Naive B cell (primary cell): ENCODE results near the gene ALLC. TPM values are rescaled to one million over a fixed set of nuclear protein-coding genes. Genes with fewer than 3 reads are reported as not detected.

Experiments
- ATAC-seq, 2 donors: fragments of 150-1000 bp; cut with Tn5 transposase; 2 replicates each; pipeline ENCODE4 v1.10.0; 2021; ENCODE audit warnings: low read depth in 2 of 2, mild to moderate bottlenecking in 2 of 2, moderate library complexity in 2 of 2
- DNase-seq: peaks from one replicate; pipeline ENCODE4 v3.0.0; 2022
- H3K27ac Mint-ChIP-seq, 6 donors: one replicate each; pipeline ENCODE4 v1.8.0; 2020 to 2022; ENCODE audit warnings: mild to moderate bottlenecking in 6 of 6, mixed read lengths in 6 of 6, moderate library complexity in 5 of 6, inconsistent platforms in 2 of 6
- H3K27me3 Mint-ChIP-seq, 3 donors: one replicate each; pipeline ENCODE4 v1.8.0; 2021 to 2022; ENCODE audit warnings: mixed read lengths in 3 of 3, mild to moderate bottlenecking in 1 of 3
- H3K36me3 Mint-ChIP-seq, 2 donors: one replicate each; pipeline ENCODE4 v1.8.0; 2020 to 2022; ENCODE audit warnings: mixed read lengths in 2 of 2, inconsistent platforms in 1 of 2, mild to moderate bottlenecking in 1 of 2
- H3K4me1 Mint-ChIP-seq, 3 donors: one replicate each; pipeline ENCODE4 v1.8.0; 2020 to 2022; ENCODE audit warnings: mixed read lengths in 3 of 3, inconsistent platforms in 1 of 3, mild to moderate bottlenecking in 1 of 3, moderate library complexity in 1 of 3
- H3K4me3 Mint-ChIP-seq, 8 donors: one replicate each; pipeline ENCODE4 v1.8.0; 2020 to 2022; ENCODE audit warnings: mild to moderate bottlenecking in 8 of 8, mixed read lengths in 8 of 8, moderate library complexity in 8 of 8, inconsistent platforms in 2 of 8
- H3K9me3 Mint-ChIP-seq, 7 donors: one replicate each; pipeline ENCODE4 v1.8.0; 2020 to 2022; ENCODE audit warnings: mixed read lengths in 7 of 7, mild to moderate bottlenecking in 5 of 7, inconsistent platforms in 2 of 7, moderate library complexity in 1 of 7
- polyA plus RNA-seq, 6 donors: library from polyadenylated mRNA; unstranded; fragments of 300-500 nt; fragmentation: Illumina TruSeq; gene quantifications; one replicate each; pipeline ENCODE4 v1.2.3, GENCODE V29; 2021; ENCODE audit warnings: low read depth in 6 of 6

Gene ALLC
- polyA plus RNA-seq, 6 donors from 2014 or later = not detected

- Mint-ChIP-seq H3K27ac (peak overlapping the region in 1 of 6 donors; percentile 24), H3K9me3 (no peaks in the 10 kb centered on the region), H3K4me1 (no peaks in the 10 kb centered on the region), H3K27me3 (peaks cover 3 to 28% (median 21%) of the 10 kb centered on the region in 3 donors), H3K36me3 (no peaks in the 10 kb centered on the region), H3K4me3 (no peak overlapping the region)
- DNase-seq = no peak
- ATAC-seq = no peak
Observed at GRCh38 chr2:3670941-3671340, 12.9 kb downstream of the ALLC start.

DNA sequence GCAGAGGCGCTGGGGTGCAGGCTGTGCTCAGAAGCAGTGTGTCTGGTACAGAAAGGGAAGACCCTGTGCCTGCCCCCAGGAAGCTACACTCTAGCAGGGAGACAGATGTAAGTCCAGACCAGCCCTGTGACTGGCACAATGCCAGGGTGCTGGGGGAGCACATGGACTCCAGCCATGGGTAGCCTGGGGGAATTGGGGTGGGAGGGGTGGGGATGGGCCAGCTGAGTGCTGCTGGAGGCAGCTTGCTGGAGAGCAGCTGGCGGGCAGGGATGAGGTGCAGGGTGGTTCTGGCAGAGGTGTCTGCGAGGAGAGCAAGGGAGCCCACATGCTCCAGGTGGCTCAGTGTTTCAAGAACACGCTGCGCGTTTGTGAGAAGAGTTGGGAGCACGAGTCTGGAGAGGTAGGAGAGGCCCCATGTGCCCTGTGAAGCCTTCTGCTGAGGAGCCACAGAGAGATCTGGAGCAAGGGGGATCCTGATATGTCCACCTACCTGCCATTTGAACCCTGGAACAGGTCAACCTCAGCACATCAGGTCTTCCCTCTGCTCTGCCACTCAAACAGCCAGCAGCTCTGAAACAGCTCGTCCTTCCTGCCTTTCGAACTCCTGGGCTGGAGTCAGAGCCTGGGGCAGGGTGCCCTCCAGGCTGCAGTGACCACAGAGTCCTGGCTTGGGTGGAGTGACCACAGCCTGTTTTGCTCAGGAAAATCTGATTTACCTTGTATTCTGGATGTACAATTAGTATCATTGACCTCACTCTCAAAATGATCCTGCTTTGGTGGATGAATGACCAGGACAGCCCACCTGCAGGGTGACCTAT lies 15.1 kb downstream of the ALLC start:
- H3K36me3 Mint-ChIP-seq = no peaks in the 10 kb centered on the region
- no peak overlapping the region for H3K27ac Mint-ChIP-seq
- DNase-seq (no peak), ATAC-seq (no peak)
- peaks cover 3 to 31% (median 25%) of the 10 kb centered on the region in 3 donors for H3K27me3 Mint-ChIP-seq
- H3K4me1 Mint-ChIP-seq = no peaks in the 10 kb centered on the region
- H3K9me3 Mint-ChIP-seq = peaks cover 0 to 4% (median 0%) of the 10 kb centered on the region in 7 donors
- H3K4me3 Mint-ChIP-seq = no peak overlapping the region

GRCh38 chr2:3674066-3674845 lies 16.3 kb downstream of the ALLC start:
- H3K36me3 Mint-ChIP-seq = no peaks in the 10 kb centered on the region
- no peak overlapping the region for H3K4me3 Mint-ChIP-seq
- no peak for DNase-seq
- H3K4me1 Mint-ChIP-seq = no peaks in the 10 kb centered on the region
- no peak overlapping the region for H3K27ac Mint-ChIP-seq
- ATAC-seq = no peak
- H3K9me3 Mint-ChIP-seq = peaks cover 0 to 4% (median 0%) of the 10 kb centered on the region in 7 donors
- peaks cover 3 to 28% (median 25%) of the 10 kb centered on the region in 3 donors for H3K27me3 Mint-ChIP-seq

DNA sequence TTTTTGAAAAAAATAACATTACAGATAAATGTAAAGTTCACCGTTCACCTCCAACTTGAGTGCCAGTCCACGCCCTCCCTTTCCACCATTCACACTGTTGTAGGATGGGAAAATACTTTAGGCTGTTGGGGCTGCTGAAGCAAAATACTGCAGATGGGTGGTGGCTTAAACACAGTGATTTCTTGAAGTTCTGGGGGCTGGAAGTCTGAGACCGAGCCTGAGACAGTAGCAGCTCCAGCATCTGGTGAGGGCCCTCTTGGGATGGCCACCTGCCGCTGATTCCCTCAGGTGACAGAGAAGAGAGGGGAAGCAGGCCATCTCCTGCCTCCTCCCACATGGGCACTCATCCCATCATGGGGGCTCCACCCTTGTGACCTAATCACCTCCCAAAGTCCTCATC lies 17.7 kb downstream of the ALLC start:
- Mint-ChIP-seq H3K27me3 (peaks cover 3 to 22% (median 17%) of the 10 kb centered on the region in 3 donors), H3K4me3 (no peak overlapping the region), H3K4me1 (no peaks in the 10 kb centered on the region), H3K9me3 (peaks cover 0 to 4% (median 0%) of the 10 kb centered on the region in 7 donors), H3K36me3 (no peaks in the 10 kb centered on the region), H3K27ac (no peak overlapping the region)
- ATAC-seq (no peak), DNase-seq (no peak)

DNA sequence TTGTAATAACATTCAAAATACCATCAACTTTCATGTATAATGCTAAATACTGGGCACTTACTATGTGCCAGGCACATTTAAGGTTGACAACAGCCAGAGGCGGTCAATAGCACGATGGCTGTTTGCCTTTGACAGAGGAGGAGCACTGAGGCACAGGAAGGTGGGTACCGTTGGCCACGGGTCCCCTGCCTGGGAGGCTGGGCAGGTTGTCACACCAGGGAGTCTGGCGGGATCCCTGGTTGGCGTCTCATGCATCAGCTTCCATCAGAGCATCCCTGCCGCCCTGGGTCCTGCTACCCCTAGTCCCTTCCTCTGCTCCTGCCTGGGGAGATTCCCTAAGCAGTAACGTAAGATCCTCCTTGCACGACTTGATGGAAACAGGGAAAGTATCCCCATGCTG lies 19.4 kb downstream of the ALLC start:
- Mint-ChIP-seq H3K36me3 (no peaks in the 10 kb centered on the region), H3K27ac (no peak overlapping the region), H3K27me3 (peaks cover 3 to 22% (median 17%) of the 10 kb centered on the region in 3 donors)

GRCh38 chr2:3678212-3678611 lies 20.2 kb downstream of the ALLC start:
- peaks cover 0 to 4% (median 0%) of the 10 kb centered on the region in 7 donors for H3K9me3 Mint-ChIP-seq
- no peaks in the 10 kb centered on the region for H3K36me3 Mint-ChIP-seq
- ATAC-seq = no peak
- no peak overlapping the region for H3K27ac Mint-ChIP-seq
- H3K27me3 Mint-ChIP-seq = peaks cover 3 to 22% (median 13%) of the 10 kb centered on the region in 3 donors
- no peak for DNase-seq
- H3K4me3 Mint-ChIP-seq = no peak overlapping the region
- no peaks in the 10 kb centered on the region for H3K4me1 Mint-ChIP-seq

More for the DNA sequence above, 19.4 kb downstream of the ALLC start:
- H3K4me1 Mint-ChIP-seq = no peaks in the 10 kb centered on the region
- H3K4me3 Mint-ChIP-seq = no peak overlapping the region
- DNase-seq (no peak), ATAC-seq (no peak)
- H3K9me3 Mint-ChIP-seq = peaks cover 0 to 4% (median 0%) of the 10 kb centered on the region in 7 donors

DNA sequence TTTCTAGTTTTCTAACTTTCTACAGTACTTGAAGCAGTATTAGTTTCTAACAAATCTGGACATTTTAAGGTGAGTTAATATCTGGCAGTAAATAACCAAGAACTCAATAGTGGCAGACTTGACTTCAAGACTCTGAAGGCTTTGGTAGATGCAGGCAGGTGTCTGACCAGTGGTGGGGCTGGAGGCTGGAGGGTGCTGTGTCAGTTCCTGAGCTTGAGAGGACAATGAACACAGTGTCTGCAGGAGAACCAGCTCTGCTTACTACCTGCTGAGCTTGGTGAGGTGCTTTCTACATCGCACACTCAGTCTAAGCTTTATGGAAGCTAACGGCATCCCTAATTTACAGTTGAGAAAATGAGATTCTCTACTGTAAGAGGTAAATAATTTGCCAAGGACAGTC lies 21.2 kb downstream of the ALLC start:
- Mint-ChIP-seq H3K4me1 (no peaks in the 10 kb centered on the region), H3K4me3 (no peak overlapping the region), H3K36me3 (no peaks in the 10 kb centered on the region), H3K27ac (no peak overlapping the region), H3K27me3 (peaks cover 3 to 13% (median 13%) of the 10 kb centered on the region in 3 donors), H3K9me3 (peaks cover 0 to 4% (median 0%) of the 10 kb centered on the region in 7 donors)
- DNase-seq (no peak), ATAC-seq (no peak)

DNA sequence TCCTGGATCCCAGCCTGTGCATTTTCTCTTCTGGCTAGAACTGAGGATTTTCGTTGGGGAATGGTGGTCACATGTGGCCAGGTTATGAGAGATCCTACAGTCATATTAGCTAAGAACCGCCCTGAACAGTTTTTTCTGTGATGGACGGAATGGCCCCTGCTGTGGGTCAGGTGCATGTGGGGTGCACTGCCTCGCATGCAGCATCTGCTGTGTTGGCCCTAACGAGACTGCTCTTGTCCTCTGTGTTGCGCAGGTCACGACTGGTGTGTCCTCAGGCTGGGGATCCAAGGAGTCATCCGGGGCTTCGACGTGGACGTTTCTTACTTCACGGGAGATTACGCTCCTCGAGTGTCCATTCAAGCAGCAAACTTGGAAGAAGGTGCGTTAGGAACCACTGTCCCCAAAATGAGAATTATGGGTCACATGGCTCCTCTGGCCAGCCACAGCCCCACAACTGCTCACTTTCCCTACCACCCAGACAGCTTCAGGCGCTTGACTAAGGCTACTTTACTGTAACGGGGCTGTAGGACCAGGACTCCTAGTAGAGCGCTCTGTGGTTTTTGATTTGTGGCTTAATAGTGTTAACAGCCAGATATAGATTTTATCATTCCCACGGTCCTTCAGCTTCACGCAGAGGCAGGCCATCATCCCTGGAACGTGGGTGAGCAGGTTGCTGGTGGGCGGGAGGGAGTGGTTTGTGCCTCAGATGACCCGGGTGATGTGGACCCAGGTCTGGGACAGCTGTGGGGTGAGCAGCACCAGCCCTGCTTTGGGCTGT lies 21.8 kb downstream of the ALLC start:
- DNase-seq (no peak), ATAC-seq (no peak)
- H3K27ac Mint-ChIP-seq = no peak overlapping the region
- H3K4me1 Mint-ChIP-seq = no peaks in the 10 kb centered on the region
- peaks cover 0 to 4% (median 0%) of the 10 kb centered on the region in 7 donors for H3K9me3 Mint-ChIP-seq
- no peaks in the 10 kb centered on the region for H3K36me3 Mint-ChIP-seq
- no peak overlapping the region for H3K4me3 Mint-ChIP-seq
- peaks cover 7 to 13% (median 8%) of the 10 kb centered on the region in 3 donors for H3K27me3 Mint-ChIP-seq

- ATAC-seq (no peak), DNase-seq (no peak)
- H3K27ac Mint-ChIP-seq = peak overlapping the region in 1 of 6 donors; percentile 75
- H3K27me3 Mint-ChIP-seq = peaks cover 8 to 21% (median 12%) of the 10 kb centered on the region in 3 donors
- no peak overlapping the region for H3K4me3 Mint-ChIP-seq
- no peaks in the 10 kb centered on the region for H3K4me1 Mint-ChIP-seq
- H3K36me3 Mint-ChIP-seq = no peaks in the 10 kb centered on the region
- peaks cover 0 to 6% (median 3%) of the 10 kb centered on the region in 7 donors for H3K9me3 Mint-ChIP-seq
Observed at GRCh38 chr2:3680548-3681345, 22.7 kb downstream of the ALLC start.

DNA sequence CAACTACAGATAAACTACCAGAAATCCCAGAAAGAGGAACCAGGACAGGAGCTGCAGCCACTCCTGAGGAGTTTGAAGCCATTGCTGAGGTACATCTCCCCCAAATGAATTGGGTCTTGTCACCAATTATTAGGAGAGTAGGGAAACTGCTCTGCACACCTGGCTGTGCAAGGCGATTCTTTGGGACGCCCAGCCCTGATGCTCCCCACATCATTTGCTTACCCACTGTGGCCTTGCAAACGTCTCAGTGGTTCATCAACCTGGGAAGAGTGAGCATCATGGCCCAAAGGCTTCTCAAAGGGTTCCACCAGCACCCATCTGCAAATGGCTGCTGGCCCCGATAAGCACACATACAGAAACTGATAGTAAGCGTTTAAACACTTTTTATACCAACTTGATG lies 23.6 kb downstream of the ALLC start:
- Mint-ChIP-seq H3K4me3 (no peak overlapping the region), H3K27ac (no peak overlapping the region), H3K4me1 (no peaks in the 10 kb centered on the region), H3K27me3 (peaks cover 8 to 21% (median 16%) of the 10 kb centered on the region in 3 donors), H3K9me3 (peaks cover 0 to 6% (median 2%) of the 10 kb centered on the region in 7 donors), H3K36me3 (no peaks in the 10 kb centered on the region)
- ATAC-seq (no peak), DNase-seq (no peak)

DNA sequence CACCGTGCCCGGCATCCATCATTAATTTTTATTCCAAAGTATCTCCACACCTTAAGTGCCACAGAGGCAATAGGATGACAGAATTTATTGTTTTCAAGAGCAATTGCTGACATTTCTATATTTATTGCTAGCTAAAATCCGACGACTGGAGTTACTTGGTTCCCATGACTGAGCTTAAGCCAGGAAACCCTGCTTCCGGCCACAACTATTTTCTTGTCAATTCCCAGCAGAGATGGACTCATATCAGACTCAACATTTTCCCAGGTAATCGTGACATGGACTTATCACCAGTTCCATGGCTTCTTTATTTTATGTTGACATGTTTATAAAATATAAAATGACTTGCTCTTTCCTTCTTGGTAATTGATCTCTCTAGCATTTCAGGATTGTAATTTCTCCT lies 24.8 kb downstream of the ALLC start:
- H3K4me1 Mint-ChIP-seq = no peaks in the 10 kb centered on the region
- no peak for ATAC-seq

GRCh38 chr2:3683748-3684454 lies 25.9 kb downstream of the ALLC start:
- H3K4me1 Mint-ChIP-seq = no peaks in the 10 kb centered on the region
- no peak overlapping the region for H3K27ac Mint-ChIP-seq
- H3K36me3 Mint-ChIP-seq = peaks cover 0 to 4% of the 10 kb centered on the region in 2 donors
- H3K4me3 Mint-ChIP-seq = no peak overlapping the region
- DNase-seq (no peak), ATAC-seq (no peak)
- H3K27me3 Mint-ChIP-seq = peaks cover 13 to 31% (median 22%) of the 10 kb centered on the region in 3 donors
- H3K9me3 Mint-ChIP-seq = peaks cover 0 to 14% (median 4%) of the 10 kb centered on the region in 7 donors

More for the DNA sequence above, 24.8 kb downstream of the ALLC start:
- Mint-ChIP-seq H3K27me3 (peaks cover 13 to 26% (median 21%) of the 10 kb centered on the region in 3 donors), H3K27ac (no peak overlapping the region), H3K4me3 (no peak overlapping the region), H3K36me3 (no peaks in the 10 kb centered on the region), H3K9me3 (peaks cover 0 to 6% (median 2%) of the 10 kb centered on the region in 7 donors)
- DNase-seq = no peak
